Activated naive CD8-positive, alpha-beta T cell treated with anti-CD3 and anti-CD28 coated beads, Interleukin-2, amount 50 U/mL, for 24 hours (primary cell): ENCODE measurements around the gene DUS2.

Source experiments
- ATAC-seq: fragments of 150-1000 bp; cut with Tn5 transposase; one replicate; pipeline ENCODE4 v1.10.0; 2021
- DNase-seq: peaks from one replicate; pipeline ENCODE4 v3.0.0; 2021
- H3K27ac Mint-ChIP-seq: one replicate; pipeline ENCODE4 v1.8.0; 2021; ENCODE audit warnings: mild to moderate bottlenecking, mixed read lengths
- H3K27me3 Mint-ChIP-seq: one replicate; pipeline ENCODE4 v1.8.0; 2021; ENCODE audit warnings: mixed read lengths
- H3K36me3 Mint-ChIP-seq: one replicate; pipeline ENCODE4 v1.8.0; 2021; ENCODE audit warnings: low read depth, mixed read lengths
- H3K4me1 Mint-ChIP-seq: one replicate; pipeline ENCODE4 v1.8.0; 2021; ENCODE audit warnings: mixed read lengths
- H3K4me3 Mint-ChIP-seq: one replicate; pipeline ENCODE4 v1.8.0; 2021; ENCODE audit warnings: mild to moderate bottlenecking, moderate library complexity, mixed read lengths
- H3K9me3 Mint-ChIP-seq: one replicate; pipeline ENCODE4 v1.8.0; 2021; ENCODE audit warnings: mixed read lengths

DUS2 gene

GRCh38 chr16:68049449-68049848 lies 26.4 kb downstream of the DUS2 start:
- H3K27ac Mint-ChIP-seq = no peak overlapping the region
- H3K9me3 Mint-ChIP-seq = no peaks in the 10 kb centered on the region
- H3K4me1 Mint-ChIP-seq = no peaks in the 10 kb centered on the region
- peaks cover 55% of the 10 kb centered on the region for H3K36me3 Mint-ChIP-seq
- no peak overlapping the region for H3K4me3 Mint-ChIP-seq
- no peak for DNase-seq
- H3K27me3 Mint-ChIP-seq = no peaks in the 10 kb centered on the region
- no peak for ATAC-seq

GRCh38 chr16:68055395-68055794 lies 32.3 kb downstream of the DUS2 start:
- Mint-ChIP-seq H3K27me3 (no peaks in the 10 kb centered on the region), H3K4me1 (peaks cover 21% of the 10 kb centered on the region), H3K27ac (no peak overlapping the region), H3K4me3 (no peak overlapping the region), H3K9me3 (no peaks in the 10 kb centered on the region), H3K36me3 (peaks cover 51% of the 10 kb centered on the region)
- DNase-seq (no peak), ATAC-seq (no peak)

GRCh38 chr16:68059804-68060203 lies 36.7 kb downstream of the DUS2 start:
- DNase-seq (no peak), ATAC-seq (peak; percentile 60)
- H3K4me1 Mint-ChIP-seq = peaks cover 56% of the 10 kb centered on the region
- peak overlapping the region; percentile 65 for H3K27ac Mint-ChIP-seq
- H3K27me3 Mint-ChIP-seq = no peaks in the 10 kb centered on the region
- H3K9me3 Mint-ChIP-seq = no peaks in the 10 kb centered on the region
- peaks cover 52% of the 10 kb centered on the region for H3K36me3 Mint-ChIP-seq
- H3K4me3 Mint-ChIP-seq = peak overlapping the region; percentile 16

- no peaks in the 10 kb centered on the region for H3K9me3 Mint-ChIP-seq
- ATAC-seq (no peak), DNase-seq (no peak)
- peaks cover 47% of the 10 kb centered on the region for H3K36me3 Mint-ChIP-seq
- peak overlapping the region; percentile 62 for H3K27ac Mint-ChIP-seq
- no peak overlapping the region for H3K4me3 Mint-ChIP-seq
- peaks cover 64% of the 10 kb centered on the region for H3K4me1 Mint-ChIP-seq
- no peaks in the 10 kb centered on the region for H3K27me3 Mint-ChIP-seq
Observed at GRCh38 chr16:68061396-68061795, 38.3 kb downstream of the DUS2 start.

- Mint-ChIP-seq H3K27ac (peak overlapping the region; percentile 80), H3K4me1 (peaks cover 65% of the 10 kb centered on the region), H3K36me3 (peaks cover 47% of the 10 kb centered on the region), H3K4me3 (no peak overlapping the region), H3K9me3 (no peaks in the 10 kb centered on the region), H3K27me3 (no peaks in the 10 kb centered on the region)
- DNase-seq (no peak), ATAC-seq (peak; percentile 70)
Observed at GRCh38 chr16:68062910-68063393, 39.9 kb downstream of the DUS2 start.

- H3K36me3 Mint-ChIP-seq = peaks cover 46% of the 10 kb centered on the region
- H3K27me3 Mint-ChIP-seq = no peaks in the 10 kb centered on the region
- H3K27ac Mint-ChIP-seq = peak overlapping the region; percentile 46
Observed at GRCh38 chr16:68064791-68065365, 41.8 kb downstream of the DUS2 start.

GRCh38 chr16:68065716-68066305 lies 42.7 kb downstream of the DUS2 start:
- Mint-ChIP-seq H3K27me3 (no peaks in the 10 kb centered on the region), H3K27ac (no peak overlapping the region), H3K9me3 (no peaks in the 10 kb centered on the region), H3K36me3 (peaks cover 51% of the 10 kb centered on the region), H3K4me3 (no peak overlapping the region), H3K4me1 (peaks cover 65% of the 10 kb centered on the region)
- DNase-seq (no peak), ATAC-seq (no peak)

More at GRCh38 chr16:68064791-68065365, 41.8 kb downstream of the DUS2 start:
- Mint-ChIP-seq H3K4me1 (peaks cover 60% of the 10 kb centered on the region), H3K9me3 (no peaks in the 10 kb centered on the region), H3K4me3 (no peak overlapping the region)
- peak; percentile 81 for DNase-seq
- peak; percentile 68 for ATAC-seq

GRCh38 chr16:68066763-68067162 lies 43.7 kb downstream of the DUS2 start:
- H3K27ac Mint-ChIP-seq = no peak overlapping the region
- ATAC-seq = no peak
- peaks cover 65% of the 10 kb centered on the region for H3K4me1 Mint-ChIP-seq
- H3K36me3 Mint-ChIP-seq = peaks cover 53% of the 10 kb centered on the region
- DNase-seq = no peak
- no peak overlapping the region for H3K4me3 Mint-ChIP-seq
- no peaks in the 10 kb centered on the region for H3K9me3 Mint-ChIP-seq
- H3K27me3 Mint-ChIP-seq = no peaks in the 10 kb centered on the region

- Mint-ChIP-seq H3K36me3 (peaks cover 51% of the 10 kb centered on the region), H3K4me3 (no peak overlapping the region), H3K27ac (no peak overlapping the region), H3K4me1 (peaks cover 66% of the 10 kb centered on the region), H3K9me3 (no peaks in the 10 kb centered on the region), H3K27me3 (no peaks in the 10 kb centered on the region)
- ATAC-seq (no peak), DNase-seq (no peak)
Observed at GRCh38 chr16:68068926-68069325, 45.8 kb downstream of the DUS2 start.

GRCh38 chr16:68069511-68070248 lies 46.6 kb downstream of the DUS2 start:
- Mint-ChIP-seq H3K4me1 (peaks cover 66% of the 10 kb centered on the region), H3K27me3 (no peaks in the 10 kb centered on the region), H3K4me3 (no peak overlapping the region), H3K36me3 (peaks cover 52% of the 10 kb centered on the region), H3K9me3 (no peaks in the 10 kb centered on the region), H3K27ac (peak overlapping the region; percentile 82)
- ATAC-seq (peak; percentile 30), DNase-seq (no peak)

- Mint-ChIP-seq H3K4me1 (peaks cover 67% of the 10 kb centered on the region), H3K27me3 (no peaks in the 10 kb centered on the region), H3K4me3 (peak overlapping the region; percentile 24), H3K9me3 (no peaks in the 10 kb centered on the region), H3K36me3 (peaks cover 57% of the 10 kb centered on the region), H3K27ac (peak overlapping the region; percentile 82)
- ATAC-seq = peak; percentile 46
- DNase-seq = no peak
Observed at GRCh38 chr16:68070249-68070730, 47.2 kb downstream of the DUS2 start.

GRCh38 chr16:68070806-68071517 lies 47.9 kb downstream of the DUS2 start:
- DNase-seq (no peak), ATAC-seq (no peak)
- H3K4me3 Mint-ChIP-seq = peak overlapping the region; percentile 24
- peak overlapping the region; percentile 82 for H3K27ac Mint-ChIP-seq
- H3K27me3 Mint-ChIP-seq = no peaks in the 10 kb centered on the region
- no peaks in the 10 kb centered on the region for H3K9me3 Mint-ChIP-seq
- peaks cover 59% of the 10 kb centered on the region for H3K36me3 Mint-ChIP-seq
- peaks cover 70% of the 10 kb centered on the region for H3K4me1 Mint-ChIP-seq

GRCh38 chr16:68071518-68071901 lies 48.4 kb downstream of the DUS2 start:
- Mint-ChIP-seq H3K9me3 (no peaks in the 10 kb centered on the region), H3K27me3 (no peaks in the 10 kb centered on the region), H3K27ac (no peak overlapping the region), H3K4me3 (no peak overlapping the region), H3K4me1 (peaks cover 75% of the 10 kb centered on the region), H3K36me3 (peaks cover 63% of the 10 kb centered on the region)
- no peak for DNase-seq
- ATAC-seq = no peak

- no peak for DNase-seq
- no peaks in the 10 kb centered on the region for H3K27me3 Mint-ChIP-seq
- ATAC-seq = no peak
- H3K27ac Mint-ChIP-seq = no peak overlapping the region
- H3K4me3 Mint-ChIP-seq = no peak overlapping the region
- H3K36me3 Mint-ChIP-seq = peaks cover 65% of the 10 kb centered on the region
- H3K4me1 Mint-ChIP-seq = peaks cover 77% of the 10 kb centered on the region
- no peaks in the 10 kb centered on the region for H3K9me3 Mint-ChIP-seq
Observed at GRCh38 chr16:68072038-68072695, 49.1 kb downstream of the DUS2 start.
